Type B pancreatic cell (in vitro differentiated cells): ENCODE data around the gene LINGO1. TPM values are rescaled to one million over a fixed set of nuclear protein-coding genes. Genes with fewer than 3 reads are reported as not detected.

Source experiments
- DNase-seq: peaks from one replicate; pipeline ENCODE4 v3.0.0; 2021; ENCODE audit warnings: mixed read lengths; ENCODE audit not compliant: unreplicated experiment; ENCODE audit errors: extremely low spot score
- H3K27ac Mint-ChIP-seq: 2 replicates; pipeline ENCODE4 v1.8.0; 2021; ENCODE audit warnings: mild to moderate bottlenecking, mixed read lengths
- H3K27me3 Mint-ChIP-seq: 2 replicates; pipeline ENCODE4 v1.8.0; 2021; ENCODE audit warnings: mixed read lengths
- H3K36me3 Mint-ChIP-seq: 2 replicates; pipeline ENCODE4 v1.8.0; 2021; ENCODE audit warnings: mixed read lengths
- H3K4me1 Mint-ChIP-seq: one replicate; pipeline ENCODE4 v1.8.0; 2021; ENCODE audit warnings: mixed read lengths; ENCODE audit not compliant: unreplicated experiment
- H3K4me3 Mint-ChIP-seq: 2 replicates; pipeline ENCODE4 v1.8.0; 2021; ENCODE audit warnings: mild to moderate bottlenecking, mixed read lengths
- H3K9me3 Mint-ChIP-seq: 2 replicates; pipeline ENCODE4 v1.8.0; 2021; ENCODE audit warnings: mixed read lengths
- long read RNA-seq: library from polyadenylated mRNA; unstranded; transcript quantifications from one replicate; pipeline ENCODE4 v2.0.0, GENCODE V29; 2020
- total RNA-seq: library from RNA; stranded (reverse); gene quantifications from 2 replicates; pipeline ENCODE4 v1.2.1, GENCODE V29; 2021; ENCODE audit warnings: low replicate concordance
- TF ChIP-seq, protein P1 (sequence below): fragments of 200-600 bp; sonication (generic); conservative IDR thresholded peaks from 2 replicates; pipeline ENCODE4 v1.5.0; 2021; ENCODE audit warnings: antibody characterized with exemption, mild to moderate bottlenecking

LINGO1 gene
- total RNA-seq, result 19.6 and 25.2 TPM in 2 replicates
- long read RNA-seq, result 0 reads

GRCh38 chr15:77632534-77633133 lies at the start of gene LINGO1:
TSS of gene LINGO1 (minus strand) at chr15:77632912. CDS start at chr15:77632315, 597 bp downstream.
- DNase-seq, result no peak
- Mint-ChIP-seq H3K9me3 (no peaks in the 10 kb centered on the region), H3K4me1 (peaks cover 18% of the 10 kb centered on the region), H3K27me3 (peaks cover 40% of the 10 kb centered on the region), H3K4me3 (peak within 1 kb of the TSS; percentile 87), H3K36me3 (no peaks in the 10 kb centered on the region), H3K27ac (peak within 1 kb of the TSS; percentile 71)
- TF ChIP-seq, protein P1, sequence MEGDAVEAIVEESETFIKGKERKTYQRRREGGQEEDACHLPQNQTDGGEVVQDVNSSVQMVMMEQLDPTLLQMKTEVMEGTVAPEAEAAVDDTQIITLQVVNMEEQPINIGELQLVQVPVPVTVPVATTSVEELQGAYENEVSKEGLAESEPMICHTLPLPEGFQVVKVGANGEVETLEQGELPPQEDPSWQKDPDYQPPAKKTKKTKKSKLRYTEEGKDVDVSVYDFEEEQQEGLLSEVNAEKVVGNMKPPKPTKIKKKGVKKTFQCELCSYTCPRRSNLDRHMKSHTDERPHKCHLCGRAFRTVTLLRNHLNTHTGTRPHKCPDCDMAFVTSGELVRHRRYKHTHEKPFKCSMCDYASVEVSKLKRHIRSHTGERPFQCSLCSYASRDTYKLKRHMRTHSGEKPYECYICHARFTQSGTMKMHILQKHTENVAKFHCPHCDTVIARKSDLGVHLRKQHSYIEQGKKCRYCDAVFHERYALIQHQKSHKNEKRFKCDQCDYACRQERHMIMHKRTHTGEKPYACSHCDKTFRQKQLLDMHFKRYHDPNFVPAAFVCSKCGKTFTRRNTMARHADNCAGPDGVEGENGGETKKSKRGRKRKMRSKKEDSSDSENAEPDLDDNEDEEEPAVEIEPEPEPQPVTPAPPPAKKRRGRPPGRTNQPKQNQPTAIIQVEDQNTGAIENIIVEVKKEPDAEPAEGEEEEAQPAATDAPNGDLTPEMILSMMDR, result no peak

- Mint-ChIP-seq H3K4me3 (no peak overlapping the region), H3K36me3 (no peaks in the 10 kb centered on the region), H3K27me3 (peaks cover 9% of the 10 kb centered on the region), H3K27ac (no peak overlapping the region), H3K9me3 (no peaks in the 10 kb centered on the region), H3K4me1 (no peaks in the 10 kb centered on the region)
- TF ChIP-seq, protein P1, result no peak
- no peak for DNase-seq
These were observed 48.6 kb upstream of the LINGO1 start for GRCh38 chr15:77681362-77681761.

GRCh38 chr15:77676569-77677375 lies 44.1 kb upstream of the LINGO1 start:
- TF ChIP-seq, protein P1, result no peak
- no peak for DNase-seq
- Mint-ChIP-seq H3K36me3 (no peaks in the 10 kb centered on the region), H3K27me3 (peaks cover 9% of the 10 kb centered on the region), H3K9me3 (no peaks in the 10 kb centered on the region), H3K4me3 (no peak overlapping the region), H3K27ac (no peak overlapping the region), H3K4me1 (no peaks in the 10 kb centered on the region)

GRCh38 chr15:77675806-77676415 lies 43.2 kb upstream of the LINGO1 start:
- no peak for DNase-seq

GRCh38 chr15:77674327-77674726 lies 41.6 kb upstream of the LINGO1 start:
- H3K9me3 Mint-ChIP-seq, result no peaks in the 10 kb centered on the region
- no peak for DNase-seq
- TF ChIP-seq, protein P1, result no peak
- no peaks in the 10 kb centered on the region for H3K36me3 Mint-ChIP-seq
- H3K27me3 Mint-ChIP-seq, result no peaks in the 10 kb centered on the region
- H3K4me1 Mint-ChIP-seq, result no peaks in the 10 kb centered on the region
- no peak overlapping the region for H3K27ac Mint-ChIP-seq
- no peak overlapping the region for H3K4me3 Mint-ChIP-seq

More at GRCh38 chr15:77675806-77676415, 43.2 kb upstream of the LINGO1 start:
- no peaks in the 10 kb centered on the region for H3K36me3 Mint-ChIP-seq
- H3K27me3 Mint-ChIP-seq, result peaks cover 3% of the 10 kb centered on the region
- TF ChIP-seq, protein P1, result no peak
- H3K4me1 Mint-ChIP-seq, result no peaks in the 10 kb centered on the region
- no peaks in the 10 kb centered on the region for H3K9me3 Mint-ChIP-seq
- H3K4me3 Mint-ChIP-seq, result no peak overlapping the region
- H3K27ac Mint-ChIP-seq, result no peak overlapping the region
